GM19043 (cell line): ENCODE results near the gene IQSEC3.

Experiments
- ATAC-seq: cut with Tn5 transposase; IDR thresholded peaks from one replicate; pipeline ENCODE4 v1.9.1; 2021; ENCODE audit warnings: low read depth; ENCODE audit not compliant: unreplicated experiment

Gene IQSEC3

GRCh38 chr12:108594-108993, 42.0 kb downstream of the IQSEC3 start:
- no peak for ATAC-seq

- ATAC-seq, result no peak
Observed at GRCh38 chr12:109446-109845, 42.9 kb downstream of the IQSEC3 start.

GRCh38 chr12:109872-110271, 43.3 kb downstream of the IQSEC3 start:
- no peak for ATAC-seq

- no peak for ATAC-seq
Observed at GRCh38 chr12:111699-112493, 45.3 kb downstream of the IQSEC3 start.

GRCh38 chr12:113347-113746, 46.8 kb downstream of the IQSEC3 start:
- ATAC-seq, result no peak

GRCh38 chr12:114626-115211, 48.2 kb downstream of the IQSEC3 start:
- ATAC-seq, result no peak

GRCh38 chr12:115518-115917, 49.0 kb downstream of the IQSEC3 start:
- no peak for ATAC-seq

GRCh38 chr12:115960-116915, 49.7 kb downstream of the IQSEC3 start:
- no peak for ATAC-seq

- no peak for ATAC-seq
Observed at GRCh38 chr12:117311-117710, 50.7 kb downstream of the IQSEC3 start.

- ATAC-seq, result no peak
Observed at GRCh38 chr12:117816-118345, 51.3 kb downstream of the IQSEC3 start.

- ATAC-seq, result no peak
Observed at GRCh38 chr12:118591-118990, 52.0 kb downstream of the IQSEC3 start.

- ATAC-seq, result no peak
Observed at GRCh38 chr12:120951-121350, 54.4 kb downstream of the IQSEC3 start.

GRCh38 chr12:121647-122046, 55.1 kb downstream of the IQSEC3 start:
- no peak for ATAC-seq

GRCh38 chr12:125075-125474, 58.5 kb downstream of the IQSEC3 start:
- no peak for ATAC-seq

GRCh38 chr12:125566-125965, 59.0 kb downstream of the IQSEC3 start:
- no peak for ATAC-seq

GRCh38 chr12:128079-128478, 61.5 kb downstream of the IQSEC3 start:
- no peak for ATAC-seq

- ATAC-seq, result no peak
Observed at GRCh38 chr12:129001-129400, 62.4 kb downstream of the IQSEC3 start.

- ATAC-seq, result no peak
Observed at GRCh38 chr12:130519-130918, 64.0 kb downstream of the IQSEC3 start.

- ATAC-seq, result no peak
Observed at GRCh38 chr12:131008-131407, 64.4 kb downstream of the IQSEC3 start.

GRCh38 chr12:131732-132495, 65.3 kb downstream of the IQSEC3 start:
- ATAC-seq, result no peak
